ENCODE results near the gene TOPAZ1.
A peak's percentile ranks its signal among the peaks of the same experiment; 100 is the strongest.

Gene TOPAZ1

DNA sequence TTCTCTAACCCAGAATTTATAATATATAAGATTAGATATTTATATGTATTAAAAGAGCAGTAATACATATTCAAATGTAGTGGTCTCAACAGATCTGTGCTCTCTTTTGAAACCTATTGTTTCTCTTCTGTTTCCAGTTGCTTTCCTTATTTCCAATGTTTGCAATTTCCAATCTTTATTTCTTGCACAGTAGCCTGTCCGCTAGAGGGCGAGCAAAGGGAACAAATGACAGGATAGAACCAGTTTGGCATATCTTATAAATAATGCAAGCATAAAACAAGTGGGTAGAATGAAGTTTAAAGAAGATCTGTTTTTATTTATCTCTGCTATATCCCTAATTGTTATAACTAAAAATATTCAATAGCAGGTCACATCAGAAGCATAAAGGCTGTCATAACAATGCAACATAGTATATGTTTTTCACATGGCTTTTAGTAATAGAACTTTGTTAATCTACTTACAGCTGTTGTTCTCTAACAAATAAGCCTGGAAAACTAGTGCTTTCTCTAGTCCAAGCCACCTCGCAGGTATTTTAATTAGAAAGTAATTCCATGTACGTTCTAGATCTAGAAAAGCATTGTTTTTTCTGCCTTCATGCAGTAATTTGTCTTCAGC, 81.8 kb downstream of the TOPAZ1 start:
- WGBS: no CpG with 5 or more reads among the region's 4 CpGs

DNA sequence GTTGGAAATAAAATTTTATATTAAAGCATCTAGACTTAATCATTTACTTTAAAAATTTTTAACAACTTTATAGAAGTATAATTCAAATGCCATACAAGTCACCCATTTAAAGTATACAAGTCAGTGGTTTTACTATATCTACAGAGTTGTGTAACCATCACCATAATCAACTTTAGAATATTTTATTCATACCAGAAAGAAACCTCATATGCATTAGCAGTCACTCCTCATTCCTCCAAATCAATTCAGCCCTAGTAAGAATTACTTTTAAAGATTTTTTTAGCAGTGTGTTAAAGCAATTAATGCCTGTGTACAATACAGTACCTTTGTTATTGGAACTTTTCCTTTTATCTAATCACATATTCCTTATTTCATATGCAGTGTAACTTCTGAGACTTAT, 82.9 kb downstream of the TOPAZ1 start:
- no peak overlapping the region for H2BK5ac ChIP-seq (ENCODE audit: low read depth, low read length, poor library complexity, severe bottlenecking)
- no peaks in the 10 kb centered on the region for H3K9me3 ChIP-seq (ENCODE audit: control insufficient read depth, low read length)
- DNase-seq: no peak
- H2AFZ ChIP-seq (ENCODE audit: low read depth, low read length): no peak overlapping the region
- no peak overlapping the region for H2BK120ac ChIP-seq (ENCODE audit: low read depth, low read length)
- H3K27ac ChIP-seq (ENCODE audit: low read length, poor library complexity, severe bottlenecking): no peak overlapping the region
- H2BK15ac ChIP-seq (ENCODE audit: low read depth, poor library complexity, severe bottlenecking): no peak overlapping the region
- no peak overlapping the region for H3K18ac ChIP-seq (ENCODE audit: low read depth in 1 of 2, low read length in 2 of 2)
- H3K4ac ChIP-seq (ENCODE audit: low read depth in 1 of 2, low read length in 2 of 2): no peak overlapping the region
- H3K23ac ChIP-seq (ENCODE audit: low read length in 2 of 2): no peak overlapping the region
- no peaks in the 10 kb centered on the region for H3K4me1 ChIP-seq (ENCODE audit: control insufficient read depth, insufficient read depth, low read depth, low read length)
- no peaks in the 10 kb centered on the region for H3K79me1 ChIP-seq (replicated peaks; ENCODE audit: low read length, poor library complexity, severe bottlenecking)
- H3K9ac ChIP-seq (ENCODE audit: low read length): no peak overlapping the region
- peaks cover 0 to 10% of the 10 kb centered on the region in 2 experiments for H3K27me3 ChIP-seq (ENCODE audit: control insufficient read depth in 1 of 2, insufficient read depth in 1 of 2, low read length in 2 of 2)
- H2BK12ac ChIP-seq (ENCODE audit: low read length in 2 of 2): no peak overlapping the region
- H3K14ac ChIP-seq (ENCODE audit: low read length in 2 of 2): no peak overlapping the region
- H3K36me3 ChIP-seq (ENCODE audit: control insufficient read depth in 1 of 2, insufficient read depth in 2 of 2, low read depth in 1 of 2, low read length in 2 of 2): no peaks in the 10 kb centered on the region
- no peak overlapping the region for H2AK5ac ChIP-seq (ENCODE audit: low read length, severe bottlenecking)
- no peak overlapping the region for H3K4me2 ChIP-seq (ENCODE audit: low read length, poor library complexity, severe bottlenecking)
- no peak overlapping the region for H4K8ac ChIP-seq (ENCODE audit: low read length)
- no peak overlapping the region for H4K91ac ChIP-seq (ENCODE audit: low read length)
- no peak overlapping the region for H3K4me3 ChIP-seq (ENCODE audit: insufficient read depth in 1 of 2, low read depth in 1 of 2, low read length in 2 of 2)

More for the DNA sequence above, 81.8 kb downstream of the TOPAZ1 start:
- H3K9me3 ChIP-seq (ENCODE audit: control insufficient read depth, low read length): no peaks in the 10 kb centered on the region
- no peak overlapping the region for H3K14ac ChIP-seq (ENCODE audit: low read length in 2 of 2)
- no peaks in the 10 kb centered on the region for H3K79me1 ChIP-seq (replicated peaks; ENCODE audit: low read length, poor library complexity, severe bottlenecking)
- peaks cover 0 to 7% of the 10 kb centered on the region in 2 experiments for H3K27me3 ChIP-seq (ENCODE audit: control insufficient read depth in 1 of 2, insufficient read depth in 1 of 2, low read length in 2 of 2)
- no peak overlapping the region for H4K8ac ChIP-seq (ENCODE audit: low read length)
- DNase-seq: peak; percentile 71
- no peak overlapping the region for H3K18ac ChIP-seq (ENCODE audit: low read depth in 1 of 2, low read length in 2 of 2)
- H3K4me1 ChIP-seq (ENCODE audit: control insufficient read depth, insufficient read depth, low read depth, low read length): no peaks in the 10 kb centered on the region
- H2BK15ac ChIP-seq (ENCODE audit: low read depth, poor library complexity, severe bottlenecking): no peak overlapping the region
- no peak overlapping the region for H3K23ac ChIP-seq (ENCODE audit: low read length in 2 of 2)
- no peak overlapping the region for H3K4me2 ChIP-seq (ENCODE audit: low read length, poor library complexity, severe bottlenecking)
- H3K4ac ChIP-seq (ENCODE audit: low read depth in 1 of 2, low read length in 2 of 2): no peak overlapping the region
- no peak overlapping the region for H4K91ac ChIP-seq (ENCODE audit: low read length)
- H2BK5ac ChIP-seq (ENCODE audit: low read depth, low read length, poor library complexity, severe bottlenecking): no peak overlapping the region
- no peak overlapping the region for H3K27ac ChIP-seq (ENCODE audit: low read length, poor library complexity, severe bottlenecking)
- H3K9ac ChIP-seq (ENCODE audit: low read length): no peak overlapping the region
- no peak overlapping the region for H3K4me3 ChIP-seq (ENCODE audit: insufficient read depth in 1 of 2, low read depth in 1 of 2, low read length in 2 of 2)
- no peak overlapping the region for H2AFZ ChIP-seq (ENCODE audit: low read depth, low read length)
- H2BK120ac ChIP-seq (ENCODE audit: low read depth, low read length): no peak overlapping the region
- no peak overlapping the region for H2BK12ac ChIP-seq (ENCODE audit: low read length in 2 of 2)
- H3K36me3 ChIP-seq (ENCODE audit: control insufficient read depth in 1 of 2, insufficient read depth in 2 of 2, low read depth in 1 of 2, low read length in 2 of 2): no peaks in the 10 kb centered on the region
- no peak overlapping the region for H2AK5ac ChIP-seq (ENCODE audit: low read length, severe bottlenecking)

DNA sequence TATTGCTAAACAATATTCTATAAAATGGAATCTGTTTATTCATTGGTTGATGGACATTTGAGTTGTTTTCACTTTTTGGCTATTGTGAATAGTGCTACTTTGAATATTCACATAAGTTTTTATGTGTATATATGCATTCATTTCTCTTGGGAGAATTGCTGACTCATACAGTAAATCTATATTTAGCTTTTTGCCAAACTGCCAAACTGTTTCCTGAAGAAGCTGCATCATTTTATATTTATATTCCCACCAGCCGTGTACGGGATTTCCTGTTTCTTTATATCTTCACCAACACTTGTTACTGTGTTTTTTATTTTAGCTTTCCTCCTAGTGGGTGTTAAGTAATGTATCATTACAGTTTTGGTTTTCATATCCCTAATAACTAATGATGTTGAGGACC, 84.3 kb downstream of the TOPAZ1 start:
- Histone ChIP-seq H3K4me3 (ENCODE audit: insufficient read depth in 1 of 2, low read depth in 1 of 2, low read length in 2 of 2) (no peak overlapping the region), H3K9ac (ENCODE audit: low read length) (no peak overlapping the region), H2BK12ac (ENCODE audit: low read length in 2 of 2) (no peak overlapping the region), H4K91ac (ENCODE audit: low read length) (no peak overlapping the region), H2BK5ac (ENCODE audit: low read depth, low read length, poor library complexity, severe bottlenecking) (no peak overlapping the region), H2AFZ (ENCODE audit: low read depth, low read length) (no peak overlapping the region), H3K36me3 (ENCODE audit: control insufficient read depth in 1 of 2, insufficient read depth in 2 of 2, low read depth in 1 of 2, low read length in 2 of 2) (no peaks in the 10 kb centered on the region), H3K18ac (ENCODE audit: low read depth in 1 of 2, low read length in 2 of 2) (no peak overlapping the region), H3K23ac (ENCODE audit: low read length in 2 of 2) (no peak overlapping the region), H3K4ac (ENCODE audit: low read depth in 1 of 2, low read length in 2 of 2) (no peak overlapping the region), H4K8ac (ENCODE audit: low read length) (no peak overlapping the region), H3K79me1 (replicated peaks; ENCODE audit: low read length, poor library complexity, severe bottlenecking) (no peaks in the 10 kb centered on the region), H2AK5ac (ENCODE audit: low read length, severe bottlenecking) (no peak overlapping the region), H3K4me2 (ENCODE audit: low read length, poor library complexity, severe bottlenecking) (no peak overlapping the region), H3K9me3 (ENCODE audit: control insufficient read depth, low read length) (no peaks in the 10 kb centered on the region), H3K14ac (ENCODE audit: low read length in 2 of 2) (no peak overlapping the region), H2BK15ac (ENCODE audit: low read depth, poor library complexity, severe bottlenecking) (no peak overlapping the region), H2BK120ac (ENCODE audit: low read depth, low read length) (no peak overlapping the region), H3K27me3 (ENCODE audit: control insufficient read depth in 1 of 2, insufficient read depth in 1 of 2, low read length in 2 of 2) (peaks cover 0 to 10% of the 10 kb centered on the region in 2 experiments), H3K27ac (ENCODE audit: low read length, poor library complexity, severe bottlenecking) (no peak overlapping the region), H3K4me1 (ENCODE audit: control insufficient read depth, insufficient read depth, low read depth, low read length) (no peaks in the 10 kb centered on the region)
- peak; percentile 28 for DNase-seq
- WGBS: no CpG with 5 or more reads among the region's 2 CpGs

DNA sequence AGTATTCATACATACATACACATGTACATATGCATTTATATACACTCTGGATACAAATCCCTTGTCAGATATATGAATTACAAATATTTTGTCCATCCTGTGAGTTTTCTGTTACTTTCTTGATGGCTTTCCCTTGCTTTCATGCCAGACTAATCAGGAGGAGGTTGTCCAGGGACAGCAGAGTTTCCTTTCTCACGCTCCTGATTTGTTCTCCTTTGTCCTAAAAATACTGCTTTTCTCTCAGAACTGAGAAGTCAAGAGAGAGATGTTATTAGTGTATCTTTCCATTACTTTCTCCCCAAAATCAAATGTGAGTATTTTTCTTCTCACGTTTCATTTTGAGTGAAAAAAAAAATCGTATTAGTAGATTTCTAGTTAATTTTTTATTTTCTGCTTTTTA, 84.8 kb downstream of the TOPAZ1 start:
- WGBS: no CpG with 5 or more reads among the region's 3 CpGs
- no peak overlapping the region for H4K91ac ChIP-seq (ENCODE audit: low read length)
- no peaks in the 10 kb centered on the region for H3K9me3 ChIP-seq (ENCODE audit: control insufficient read depth, low read length)
- H3K4me3 ChIP-seq (ENCODE audit: insufficient read depth in 1 of 2, low read depth in 1 of 2, low read length in 2 of 2): no peak overlapping the region
- no peak overlapping the region for H3K23ac ChIP-seq (ENCODE audit: low read length in 2 of 2)
- peaks cover 0 to 7% of the 10 kb centered on the region in 2 experiments for H3K27me3 ChIP-seq (ENCODE audit: control insufficient read depth in 1 of 2, insufficient read depth in 1 of 2, low read length in 2 of 2)
- no peak overlapping the region for H4K8ac ChIP-seq (ENCODE audit: low read length)
- H2AK5ac ChIP-seq (ENCODE audit: low read length, severe bottlenecking): no peak overlapping the region
- H3K36me3 ChIP-seq (ENCODE audit: control insufficient read depth in 1 of 2, insufficient read depth in 2 of 2, low read depth in 1 of 2, low read length in 2 of 2): no peaks in the 10 kb centered on the region
- no peaks in the 10 kb centered on the region for H3K79me1 ChIP-seq (replicated peaks; ENCODE audit: low read length, poor library complexity, severe bottlenecking)
- H3K4me1 ChIP-seq (ENCODE audit: control insufficient read depth, insufficient read depth, low read depth, low read length): no peaks in the 10 kb centered on the region
- no peak overlapping the region for H2AFZ ChIP-seq (ENCODE audit: low read depth, low read length)
- DNase-seq: no peak
- H3K9ac ChIP-seq (ENCODE audit: low read length): no peak overlapping the region
- H2BK5ac ChIP-seq (ENCODE audit: low read depth, low read length, poor library complexity, severe bottlenecking): no peak overlapping the region
- no peak overlapping the region for H3K18ac ChIP-seq (ENCODE audit: low read depth in 1 of 2, low read length in 2 of 2)
- no peak overlapping the region for H3K14ac ChIP-seq (ENCODE audit: low read length in 2 of 2)
- H3K27ac ChIP-seq (ENCODE audit: low read length, poor library complexity, severe bottlenecking): no peak overlapping the region
- H2BK120ac ChIP-seq (ENCODE audit: low read depth, low read length): no peak overlapping the region
- H2BK15ac ChIP-seq (ENCODE audit: low read depth, poor library complexity, severe bottlenecking): no peak overlapping the region
- H3K4me2 ChIP-seq (ENCODE audit: low read length, poor library complexity, severe bottlenecking): no peak overlapping the region
- no peak overlapping the region for H3K4ac ChIP-seq (ENCODE audit: low read depth in 1 of 2, low read length in 2 of 2)
- H2BK12ac ChIP-seq (ENCODE audit: low read length in 2 of 2): no peak overlapping the region
